Hepatocyte (in vitro differentiated cells): Measurements from ENCODE around the gene ZNF334.

Source experiments
- EZH2 ChIP-seq: fragments of 200-600 bp; sonication (generic); IDR thresholded peaks from 2 replicates; pipeline ENCODE4 v1.6.1; 2016; ENCODE audit warnings: antibody characterized with exemption, mild to moderate bottlenecking, borderline replicate concordance
- EZH2phosphoT487 ChIP-seq: fragments of 200-600 bp; sonication (generic); IDR thresholded peaks from one replicate; pipeline ENCODE4 v1.6.1; 2018; ENCODE audit warnings: antibody characterized with exemption, mild to moderate bottlenecking, low read depth, moderate library complexity; ENCODE audit not compliant: unreplicated experiment, severe bottlenecking
- TF ChIP-seq, protein P1 (sequence below): fragments of 200-600 bp; sonication (generic); IDR thresholded peaks from 2 replicates; pipeline ENCODE4 v1.5.1; 2016; ENCODE audit warnings: antibody characterized with exemption, mild to moderate bottlenecking; ENCODE audit not compliant: poor library complexity

DNA sequence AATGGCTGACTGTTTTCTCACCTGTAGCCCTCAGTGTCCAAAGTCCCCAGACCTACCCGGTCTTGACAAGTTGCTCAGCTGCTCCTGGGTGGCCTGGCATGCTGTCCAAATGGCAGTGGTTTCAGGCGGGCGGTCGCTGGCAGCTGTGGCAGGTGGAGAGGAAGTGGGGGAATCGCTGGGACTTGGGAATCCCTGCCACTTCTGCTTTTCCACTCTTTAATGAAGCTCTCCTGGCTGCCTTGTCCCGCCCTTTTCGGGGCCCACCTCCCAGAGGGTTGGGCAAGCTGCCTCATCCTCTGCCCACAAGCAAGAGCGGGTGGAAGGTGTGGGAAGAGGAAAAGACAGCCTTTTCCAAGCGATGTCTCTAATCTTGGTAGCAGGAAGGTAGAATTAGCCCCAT is 37.1 kb upstream of the ZNF334 start, which contains the start of gene OCSTAMP:
- TF ChIP-seq, protein P1, sequence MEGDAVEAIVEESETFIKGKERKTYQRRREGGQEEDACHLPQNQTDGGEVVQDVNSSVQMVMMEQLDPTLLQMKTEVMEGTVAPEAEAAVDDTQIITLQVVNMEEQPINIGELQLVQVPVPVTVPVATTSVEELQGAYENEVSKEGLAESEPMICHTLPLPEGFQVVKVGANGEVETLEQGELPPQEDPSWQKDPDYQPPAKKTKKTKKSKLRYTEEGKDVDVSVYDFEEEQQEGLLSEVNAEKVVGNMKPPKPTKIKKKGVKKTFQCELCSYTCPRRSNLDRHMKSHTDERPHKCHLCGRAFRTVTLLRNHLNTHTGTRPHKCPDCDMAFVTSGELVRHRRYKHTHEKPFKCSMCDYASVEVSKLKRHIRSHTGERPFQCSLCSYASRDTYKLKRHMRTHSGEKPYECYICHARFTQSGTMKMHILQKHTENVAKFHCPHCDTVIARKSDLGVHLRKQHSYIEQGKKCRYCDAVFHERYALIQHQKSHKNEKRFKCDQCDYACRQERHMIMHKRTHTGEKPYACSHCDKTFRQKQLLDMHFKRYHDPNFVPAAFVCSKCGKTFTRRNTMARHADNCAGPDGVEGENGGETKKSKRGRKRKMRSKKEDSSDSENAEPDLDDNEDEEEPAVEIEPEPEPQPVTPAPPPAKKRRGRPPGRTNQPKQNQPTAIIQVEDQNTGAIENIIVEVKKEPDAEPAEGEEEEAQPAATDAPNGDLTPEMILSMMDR, result no peak
- TF ChIP-seq EZH2phosphoT487, result no peak
- no peak for TF ChIP-seq EZH2
